Esophagus (tissue), 2 donors: ENCODE results near the gene ADIRF. TPM values are rescaled to one million over a fixed set of nuclear protein-coding genes. Genes with fewer than 3 reads are reported as not detected.

Experiments used
- H3K27ac ChIP-seq, 2 donors: one replicate each; pipeline ENCODE4 v1.5.1; 2013; ENCODE audit warnings: low read depth in 2 of 2, mild to moderate bottlenecking in 2 of 2, inconsistent platforms in 1 of 2, low read length in 1 of 2, moderate library complexity in 1 of 2
- H3K27me3 ChIP-seq, 2 donors: one replicate each; pipeline ENCODE4 v1.6.1; 2013; ENCODE audit warnings: low read length in 2 of 2, control low read depth in 1 of 2, mild to moderate bottlenecking in 1 of 2; ENCODE audit not compliant: insufficient read depth in 2 of 2, control insufficient read depth in 1 of 2
- H3K36me3 ChIP-seq, 2 donors: one replicate each; pipeline ENCODE4 v1.6.1; 2013; ENCODE audit warnings: low read length in 1 of 2; ENCODE audit not compliant: control insufficient read depth in 2 of 2, insufficient read depth in 2 of 2
- H3K4me1 ChIP-seq, 2 donors: one replicate each; pipeline ENCODE4 v1.6.1; 2013; ENCODE audit warnings: low read length in 1 of 2; ENCODE audit not compliant: control insufficient read depth in 2 of 2, insufficient read depth in 2 of 2
- H3K4me3 ChIP-seq, 2 donors: one replicate each; pipeline ENCODE4 v1.5.1; 2013; ENCODE audit warnings: low read length in 2 of 2, mild to moderate bottlenecking in 2 of 2, low read depth in 1 of 2, moderate library complexity in 1 of 2
- H3K9me3 ChIP-seq, 2 donors: one replicate each; pipeline ENCODE4 v1.6.1; 2013; ENCODE audit warnings: mild to moderate bottlenecking in 2 of 2, low read depth in 1 of 2, low read length in 1 of 2, moderate library complexity in 1 of 2; ENCODE audit not compliant: control insufficient read depth in 2 of 2, insufficient read depth in 1 of 2
- WGBS, 2 donors: extraction: QIAGEN DNeasy Blood & Tissue Kit; methylation state at CpG; one replicate each; pipeline ENCODE4 v1.1.7; 2013; 5-methylcytosine and 5-hydroxymethylcytosine counted together
- polyA plus RNA-seq, 2 donors: library from polyadenylated mRNA; stranded (reverse); fragments of 200-250 nt; gene quantifications; one replicate each; pipeline ENCODE4 v1.2.3, GENCODE V29; 2013
- donor health status: healthy with polysubstance abuse.
- donor health status: Bipolar disorder and iron deficiency.

Gene ADIRF
- polyA plus RNA-seq, 2 donors: 104 to 437 TPM

DNA sequence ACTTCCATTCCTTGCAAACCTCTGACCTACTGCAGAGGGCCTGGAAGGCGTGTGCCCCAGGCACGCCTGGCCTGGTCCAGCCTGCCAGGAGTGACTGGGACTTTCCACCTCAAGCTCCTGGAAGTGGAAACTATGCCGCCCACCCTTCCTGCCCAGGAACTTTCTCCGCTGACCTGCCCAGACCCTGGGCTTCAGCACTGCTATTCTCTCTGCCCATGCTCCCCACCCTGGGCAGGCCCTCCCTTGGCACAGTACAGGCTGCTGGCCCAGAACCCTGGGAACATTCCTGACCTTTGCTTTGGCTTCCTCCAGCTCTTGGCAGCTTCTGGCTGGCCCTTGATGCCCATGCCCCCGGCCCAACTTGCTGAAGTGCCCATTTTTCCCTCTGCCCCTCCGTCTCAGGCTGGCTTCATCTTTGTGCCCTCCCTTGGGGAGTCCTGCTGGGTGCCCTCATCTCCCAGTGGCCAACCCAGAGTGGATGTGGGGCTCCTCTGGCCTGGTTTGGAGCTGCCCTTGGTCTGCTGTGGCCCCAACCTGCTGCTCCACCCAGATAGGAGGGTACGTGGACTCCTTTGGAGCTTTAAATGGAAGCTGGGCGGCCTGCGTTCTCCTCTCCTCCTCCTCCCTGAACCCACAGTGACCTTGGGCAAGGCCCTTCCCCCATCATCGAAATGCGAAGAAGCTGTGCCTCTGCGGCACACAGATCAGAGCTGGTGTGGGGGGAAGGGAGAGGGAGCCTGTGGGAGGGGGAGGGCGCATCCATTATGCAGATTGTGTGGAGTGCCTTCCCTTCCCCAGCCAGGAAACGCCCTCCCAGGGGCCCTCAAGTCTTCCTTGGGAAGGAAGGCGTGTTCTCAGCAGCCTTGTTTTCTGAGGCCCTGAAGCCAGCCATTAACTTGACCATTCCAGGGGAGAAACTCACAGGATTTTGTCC, 14.3 kb upstream of the ADIRF start:
- WGBS, 2 donors: 66 to 67% methylated on average over 15 of the region's 15 CpGs
- H3K4me3 ChIP-seq: no peak overlapping the region
- peaks cover 7 to 17% of the 10 kb centered on the region in 2 donors for H3K4me1 ChIP-seq

DNA sequence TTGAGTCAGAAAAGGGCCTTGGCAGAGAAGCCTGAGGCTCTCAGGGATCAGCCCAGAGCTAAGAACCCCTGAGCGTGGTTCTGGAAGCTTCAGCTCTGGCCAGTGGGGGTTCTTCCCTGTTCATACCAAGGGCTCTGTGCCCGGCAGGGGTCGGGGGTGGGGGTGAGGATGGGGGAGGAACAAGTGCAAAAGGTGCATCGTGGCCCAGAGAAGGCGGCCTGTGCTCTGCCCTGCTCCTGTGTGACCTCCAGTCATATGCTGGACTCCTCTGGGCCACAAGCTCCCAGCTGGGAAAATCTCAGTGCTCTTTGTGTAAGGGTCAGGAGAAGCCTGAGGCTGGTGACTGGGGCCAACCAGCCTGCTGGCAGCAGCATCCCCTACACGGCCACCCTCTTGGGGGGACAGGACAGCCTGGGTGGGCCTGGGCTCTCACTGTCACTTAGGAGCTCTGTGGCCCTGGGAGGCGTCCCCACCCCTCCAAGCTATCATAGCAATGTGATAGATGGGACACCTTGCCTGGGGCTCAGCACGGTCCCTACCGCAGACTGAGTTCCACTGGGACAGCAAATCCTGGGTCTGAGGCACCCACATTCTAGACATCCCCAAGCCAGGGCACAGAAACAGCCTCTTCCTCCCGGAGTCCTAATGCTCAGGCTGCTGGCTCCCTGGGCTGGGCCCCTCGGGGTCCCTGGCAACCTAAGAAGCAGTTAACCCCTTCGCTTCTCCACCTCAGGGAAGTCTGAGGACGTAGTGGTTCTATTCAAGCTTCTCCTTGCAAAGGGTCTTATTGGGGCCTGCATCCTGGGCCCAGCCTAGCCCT, 13.4 kb upstream of the ADIRF start:
- H3K9me3 ChIP-seq: peaks cover 0 to 3% of the 10 kb centered on the region in 2 donors
- H3K27me3 ChIP-seq: no peaks in the 10 kb centered on the region
- no peaks in the 10 kb centered on the region for H3K36me3 ChIP-seq
- H3K4me1 ChIP-seq: peaks cover 7 to 25% of the 10 kb centered on the region in 2 donors
- H3K27ac ChIP-seq: peak overlapping the region; percentile 43 to 81
- H3K4me3 ChIP-seq: peak overlapping the region in 1 of 2 donors; percentile 1
- 65 to 70% methylated on average over 13 of the region's 13 CpGs for WGBS, 2 donors

More for the DNA sequence above, 14.3 kb upstream of the ADIRF start:
- Histone ChIP-seq H3K27me3 (no peaks in the 10 kb centered on the region), H3K36me3 (no peaks in the 10 kb centered on the region), H3K9me3 (peaks cover 0 to 3% of the 10 kb centered on the region in 2 donors), H3K27ac (peak overlapping the region; percentile 74 to 81)

DNA sequence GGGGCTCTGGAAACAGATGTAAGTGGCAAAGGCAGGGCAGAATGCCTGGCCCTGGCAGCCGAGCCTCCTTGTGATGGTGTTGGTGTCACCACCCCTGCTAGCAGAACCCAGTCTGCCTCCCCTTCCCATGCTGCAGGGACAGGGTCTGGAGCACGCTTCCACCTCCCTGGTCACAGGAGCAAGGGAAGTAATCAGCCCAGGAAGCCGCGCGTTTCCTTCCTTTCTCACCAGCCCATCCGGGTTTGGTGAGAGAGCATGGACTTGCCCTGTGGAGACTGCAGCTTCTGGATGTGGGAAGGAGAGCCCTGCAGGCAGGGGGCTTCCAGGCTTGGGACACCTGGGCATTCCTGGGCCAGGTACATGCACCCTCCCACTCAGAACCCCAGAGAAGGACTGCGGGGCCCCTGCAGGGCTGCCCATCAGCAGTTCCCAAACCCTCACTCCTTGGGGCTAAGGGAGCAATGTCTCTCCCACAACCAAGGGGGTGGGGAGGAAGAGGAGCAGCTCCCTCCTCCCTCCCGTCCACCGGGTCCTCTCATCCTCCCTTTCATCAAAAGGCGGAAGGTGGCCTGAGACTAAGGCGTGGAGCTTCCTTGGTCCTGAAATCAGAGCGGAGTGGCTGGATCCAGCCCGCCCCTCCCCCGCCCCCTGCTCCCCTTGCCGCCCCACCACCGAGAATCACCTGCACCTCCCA, 12.6 kb upstream of the ADIRF start:
- Histone ChIP-seq H3K4me1 (peaks cover 7 to 31% of the 10 kb centered on the region in 2 donors), H3K27ac (peak overlapping the region; percentile 43 to 81), H3K9me3 (peaks cover 0 to 3% of the 10 kb centered on the region in 2 donors), H3K36me3 (no peaks in the 10 kb centered on the region), H3K4me3 (peak overlapping the region in 1 of 2 donors; percentile 33), H3K27me3 (no peaks in the 10 kb centered on the region)
- 65 to 68% methylated on average over 16 of the region's 16 CpGs for WGBS, 2 donors

DNA sequence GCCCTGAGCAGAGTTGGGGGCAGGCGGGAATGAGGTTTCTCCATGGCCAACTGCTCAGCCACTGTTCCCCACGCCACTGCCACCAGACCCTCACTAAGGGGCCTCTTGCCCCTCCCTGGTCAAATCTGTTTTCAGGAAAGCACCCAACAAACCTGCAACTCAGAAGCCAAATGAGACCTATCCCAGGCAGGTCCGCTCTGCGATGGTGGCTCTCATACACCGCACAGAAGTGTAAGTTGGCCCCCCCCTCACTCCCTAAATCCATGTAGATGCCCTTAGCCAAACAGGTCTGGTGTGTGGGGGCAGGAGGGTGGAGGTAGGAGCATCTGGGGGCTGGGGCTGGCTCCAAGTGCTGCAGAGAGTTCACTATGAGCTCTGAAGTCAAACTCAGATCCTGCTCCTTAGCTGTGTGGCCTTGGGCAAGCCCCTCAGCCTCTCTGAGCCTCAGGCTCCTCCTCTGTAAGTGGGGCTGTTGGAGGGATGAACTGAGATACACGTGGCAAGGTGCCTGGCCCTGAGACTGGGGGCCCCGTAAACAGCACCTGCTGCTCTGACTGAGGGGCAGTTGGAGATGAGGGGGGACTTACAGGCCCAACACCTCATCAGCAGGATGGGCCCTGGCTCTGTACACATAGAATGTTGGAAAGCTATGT, 12.0 kb upstream of the ADIRF start:
- H3K36me3 ChIP-seq: no peaks in the 10 kb centered on the region
- peak overlapping the region; percentile 38 to 81 for H3K27ac ChIP-seq
- peak overlapping the region in 1 of 2 donors; percentile 33 for H3K4me3 ChIP-seq
- H3K9me3 ChIP-seq: peaks cover 0 to 3% of the 10 kb centered on the region in 2 donors
- H3K27me3 ChIP-seq: no peaks in the 10 kb centered on the region
- H3K4me1 ChIP-seq: peaks cover 7 to 31% of the 10 kb centered on the region in 2 donors
- 68 to 74% methylated on average over 7 of the region's 7 CpGs for WGBS, 2 donors

DNA sequence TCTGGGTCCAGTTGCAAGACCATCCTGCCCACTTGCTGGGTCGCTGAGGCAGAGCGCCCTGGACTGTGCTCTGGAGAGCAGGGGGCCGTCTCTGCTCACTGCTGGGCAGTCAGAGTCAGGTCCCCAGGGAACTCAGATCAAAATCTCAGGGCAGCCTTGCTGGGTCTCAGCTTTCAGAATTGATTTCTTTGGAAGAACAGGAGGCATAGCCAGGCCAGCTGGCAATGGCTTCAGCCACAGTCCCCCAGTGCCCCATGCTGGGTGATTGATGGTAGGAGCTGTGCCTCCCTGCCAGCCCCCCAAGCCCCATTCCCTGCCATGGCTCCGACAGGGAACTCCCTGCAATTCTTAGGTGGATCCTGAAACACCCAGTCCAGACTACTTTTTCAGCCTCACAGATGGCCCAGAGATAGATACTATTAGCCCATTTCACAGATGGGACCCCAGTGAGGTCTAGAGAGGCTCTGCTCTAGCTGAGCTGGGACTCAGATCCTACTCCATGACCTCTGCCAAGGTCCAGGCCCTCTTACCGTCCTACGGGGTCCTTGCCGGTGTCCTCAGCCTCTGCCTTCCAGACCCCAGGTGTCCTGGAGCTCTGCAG, 11.3 kb upstream of the ADIRF start:
- Histone ChIP-seq H3K27ac (peak overlapping the region; percentile 30 to 34), H3K4me3 (peak overlapping the region in 1 of 2 donors; percentile 33), H3K27me3 (no peaks in the 10 kb centered on the region), H3K9me3 (peaks cover 0 to 2% of the 10 kb centered on the region in 2 donors), H3K36me3 (no peaks in the 10 kb centered on the region), H3K4me1 (peaks cover 7 to 31% of the 10 kb centered on the region in 2 donors)
- WGBS, 2 donors: 74 to 90% methylated on average over 7 of the region's 7 CpGs

DNA sequence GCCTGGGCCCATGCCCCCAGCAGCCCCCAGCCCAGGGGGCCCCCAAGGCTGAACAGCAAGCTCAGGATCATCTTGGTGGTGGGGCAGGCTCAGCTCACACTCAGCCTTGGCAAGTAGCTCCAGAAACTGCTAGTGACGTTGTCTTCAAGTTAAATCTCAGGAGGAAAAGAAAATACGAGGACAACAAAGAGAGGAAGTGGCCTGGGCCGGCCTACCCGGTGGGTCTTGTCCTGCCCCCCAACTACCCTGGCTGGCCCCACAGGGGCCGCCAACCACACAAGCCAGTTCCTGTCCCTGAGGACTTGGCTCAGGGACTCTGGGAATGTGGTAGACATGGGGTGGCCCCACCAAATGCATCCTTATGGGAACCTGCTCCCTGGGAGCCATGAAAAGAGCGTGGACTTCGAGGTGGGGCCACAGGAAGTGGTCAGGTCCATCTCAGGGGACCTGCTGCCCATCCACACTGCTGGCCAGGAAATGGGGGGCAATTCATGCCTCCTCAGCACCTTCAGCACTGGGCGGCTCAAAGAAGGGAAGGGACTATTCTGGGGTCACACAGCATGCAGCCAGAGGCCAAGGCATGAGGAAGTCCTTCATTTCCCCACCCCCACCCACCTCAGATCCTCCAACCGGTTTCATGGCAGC, 10.7 kb upstream of the ADIRF start, which contains the start of gene MMRN2:
TSS of gene MMRN2 (minus strand) at position 145 of the 645 bp plus-strand sequence. CDS start at position 71, 74 bp downstream.
- Histone ChIP-seq H3K4me1 (peaks cover 7 to 31% of the 10 kb centered on the region in 2 donors), H3K36me3 (no peaks in the 10 kb centered on the region), H3K27ac (peak within 1 kb of the TSS; percentile 30 to 38), H3K9me3 (no peaks in the 10 kb centered on the region), H3K27me3 (no peaks in the 10 kb centered on the region), H3K4me3 (peak within 1 kb of the TSS in 1 of 2 donors; percentile 35)
- WGBS, 2 donors: 66 to 67% methylated on average over 9 of the region's 9 CpGs

DNA sequence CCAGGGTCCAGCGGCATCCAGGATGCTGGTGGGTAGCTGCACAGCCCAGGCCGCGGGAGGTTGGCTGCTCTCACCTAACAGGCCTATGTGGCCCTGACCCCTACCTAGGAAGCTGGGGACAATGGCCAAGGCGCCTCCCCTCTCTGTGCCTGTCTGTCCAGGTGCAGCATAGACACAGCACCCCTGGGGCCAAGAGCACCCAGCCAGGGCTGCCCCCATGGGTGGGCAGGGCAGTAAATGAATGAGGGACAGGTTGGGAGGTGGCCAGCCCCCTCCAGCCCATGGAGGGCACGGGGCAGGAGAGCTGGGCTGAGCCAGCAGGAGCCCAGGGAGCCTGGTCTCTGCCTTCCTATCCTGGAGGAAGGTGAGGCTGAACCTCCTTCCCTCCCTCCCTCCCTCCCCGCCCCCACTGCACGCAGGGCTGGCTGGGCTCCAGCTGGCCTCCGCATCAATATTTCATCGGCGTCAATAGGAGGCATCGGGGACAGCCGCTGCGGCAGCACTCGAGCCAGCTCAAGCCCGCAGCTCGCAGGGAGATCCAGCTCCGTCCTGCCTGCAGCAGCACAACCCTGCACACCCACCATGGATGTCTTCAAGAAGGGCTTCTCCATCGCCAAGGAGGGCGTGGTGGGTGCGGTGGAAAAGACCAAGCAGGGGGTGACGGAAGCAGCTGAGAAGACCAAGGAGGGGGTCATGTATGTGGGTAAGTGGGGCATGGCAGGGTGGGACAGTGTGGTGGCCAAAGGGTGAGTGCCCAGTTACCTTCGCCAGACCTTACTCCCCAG, 10.0 kb upstream of the ADIRF start, which contains the start of gene SNCG:
TSS of gene SNCG (plus strand) at position 484 of the 785 bp plus-strand sequence. CDS start at position 583, 99 bp downstream.
- no peaks in the 10 kb centered on the region for H3K9me3 ChIP-seq
- peak within 1 kb of the TSS; percentile 21 to 35 for H3K4me3 ChIP-seq
- 26 to 33% methylated on average over 20 to 22 of the region's 22 CpGs for WGBS, 2 donors
- H3K4me1 ChIP-seq: peaks cover 7 to 31% of the 10 kb centered on the region in 2 donors
- H3K36me3 ChIP-seq: no peaks in the 10 kb centered on the region
- H3K27ac ChIP-seq: peak within 1 kb of the TSS; percentile 47 to 69
- H3K27me3 ChIP-seq: no peaks in the 10 kb centered on the region
